ENCODE data around the gene CHST8.

CHST8 gene

DNA sequence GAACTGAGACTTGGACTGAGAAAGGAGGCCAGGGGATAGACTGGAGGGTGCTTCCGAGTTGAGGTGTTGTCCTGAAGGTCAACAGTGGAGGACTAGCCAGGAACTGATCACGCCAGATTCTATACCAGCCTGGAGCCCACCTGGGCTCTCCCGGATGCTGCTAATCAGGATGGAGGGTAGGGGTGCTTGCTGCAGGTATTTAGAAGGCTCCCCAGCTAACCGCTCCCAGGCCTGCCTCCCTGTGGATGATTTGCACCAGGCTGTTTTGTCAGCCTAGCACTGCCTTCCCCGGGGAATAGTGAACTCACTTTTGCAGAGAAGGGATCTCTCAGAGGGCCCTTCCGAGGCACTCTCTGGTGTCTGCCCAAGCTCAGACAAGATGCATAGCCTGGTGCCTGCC, 114.4 kb downstream of the CHST8 start:
- Histone ChIP-seq H3K27ac (ENCODE audit: low read depth, low read length) (no peak overlapping the region), H3K9ac (ENCODE audit: low read length) (no peak overlapping the region), H3K4me3 (ENCODE audit: low read depth in 1 of 2, low read length in 2 of 2) (no peak overlapping the region), H3K27me3 (ENCODE audit: control insufficient read depth in 1 of 2, insufficient read depth in 2 of 2, low read length in 2 of 2) (no peaks in the 10 kb centered on the region), H3K9me3 (ENCODE audit: low read length) (no peaks in the 10 kb centered on the region), H3K4me1 (ENCODE audit: insufficient read depth, low read length) (no peaks in the 10 kb centered on the region), H3K36me3 (ENCODE audit: insufficient read depth, low read length) (no peaks in the 10 kb centered on the region)

DNA sequence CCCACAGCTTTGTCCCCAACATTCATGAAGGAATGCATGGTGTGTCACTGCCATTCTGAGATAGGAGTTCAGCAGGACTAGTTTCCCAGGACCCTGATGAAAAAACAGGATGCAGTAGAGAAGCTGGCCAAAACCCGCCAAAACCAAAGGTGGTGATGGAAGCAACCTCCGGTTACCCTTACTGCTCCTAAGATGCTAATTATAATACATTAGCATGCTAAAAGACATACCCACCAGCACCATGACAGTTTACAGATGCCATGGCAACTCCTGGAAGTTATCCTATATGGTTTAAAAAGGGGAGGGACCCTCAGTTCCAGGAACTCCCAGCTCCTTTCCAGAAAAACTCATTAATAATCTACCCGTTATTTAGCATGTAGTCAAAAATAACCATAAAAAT, 115.0 kb downstream of the CHST8 start:
- Histone ChIP-seq H3K27me3 (ENCODE audit: control insufficient read depth in 1 of 2, insufficient read depth in 2 of 2, low read length in 2 of 2) (no peaks in the 10 kb centered on the region), H3K27ac (ENCODE audit: low read depth, low read length) (no peak overlapping the region), H3K36me3 (ENCODE audit: insufficient read depth, low read length) (no peaks in the 10 kb centered on the region), H3K9ac (ENCODE audit: low read length) (no peak overlapping the region), H3K9me3 (ENCODE audit: low read length) (no peaks in the 10 kb centered on the region), H3K4me1 (ENCODE audit: insufficient read depth, low read length) (no peaks in the 10 kb centered on the region), H3K4me3 (ENCODE audit: low read depth in 1 of 2, low read length in 2 of 2) (no peak overlapping the region)

DNA sequence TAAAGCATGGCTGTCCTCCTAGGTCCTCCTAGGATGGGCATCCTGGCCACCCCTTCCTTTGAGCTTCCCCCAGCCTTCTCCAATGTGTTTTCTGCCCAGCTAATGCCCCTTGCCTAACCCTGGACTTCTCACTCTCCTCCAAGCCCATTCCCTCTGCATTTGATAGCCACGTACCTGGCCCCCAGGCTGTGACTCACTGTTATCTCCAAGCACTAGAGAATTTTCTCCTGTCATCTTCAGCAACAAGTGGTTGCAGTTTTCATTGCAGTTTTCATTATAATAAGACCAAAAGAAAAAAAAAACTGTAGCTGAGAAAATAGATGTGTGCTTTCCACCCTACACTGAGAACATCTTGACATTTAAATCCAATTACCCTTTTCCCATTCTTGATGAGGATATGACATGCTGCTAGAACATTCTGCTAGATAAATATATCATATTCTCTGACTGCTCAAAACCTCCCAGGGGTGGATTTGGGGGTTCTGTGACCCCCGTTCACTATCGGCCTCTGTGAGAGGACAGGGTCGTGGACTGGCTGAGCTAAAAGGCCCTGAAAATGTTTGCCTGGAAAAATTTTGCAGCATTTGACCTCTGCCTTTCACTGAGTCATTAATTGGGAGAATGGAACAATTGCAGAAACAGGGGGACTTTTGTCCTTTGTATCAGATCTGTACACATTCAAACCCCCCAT, 116.1 kb downstream of the CHST8 start:
- Histone ChIP-seq H3K4me1 (ENCODE audit: insufficient read depth, low read length) (no peaks in the 10 kb centered on the region), H3K27me3 (ENCODE audit: control insufficient read depth in 1 of 2, insufficient read depth in 2 of 2, low read length in 2 of 2) (no peaks in the 10 kb centered on the region), H3K27ac (ENCODE audit: low read depth, low read length) (no peak overlapping the region), H3K9me3 (ENCODE audit: low read length) (no peaks in the 10 kb centered on the region), H3K9ac (ENCODE audit: low read length) (no peak overlapping the region), H3K36me3 (ENCODE audit: insufficient read depth, low read length) (no peaks in the 10 kb centered on the region), H3K4me3 (ENCODE audit: low read depth in 1 of 2, low read length in 2 of 2) (no peak overlapping the region)

DNA sequence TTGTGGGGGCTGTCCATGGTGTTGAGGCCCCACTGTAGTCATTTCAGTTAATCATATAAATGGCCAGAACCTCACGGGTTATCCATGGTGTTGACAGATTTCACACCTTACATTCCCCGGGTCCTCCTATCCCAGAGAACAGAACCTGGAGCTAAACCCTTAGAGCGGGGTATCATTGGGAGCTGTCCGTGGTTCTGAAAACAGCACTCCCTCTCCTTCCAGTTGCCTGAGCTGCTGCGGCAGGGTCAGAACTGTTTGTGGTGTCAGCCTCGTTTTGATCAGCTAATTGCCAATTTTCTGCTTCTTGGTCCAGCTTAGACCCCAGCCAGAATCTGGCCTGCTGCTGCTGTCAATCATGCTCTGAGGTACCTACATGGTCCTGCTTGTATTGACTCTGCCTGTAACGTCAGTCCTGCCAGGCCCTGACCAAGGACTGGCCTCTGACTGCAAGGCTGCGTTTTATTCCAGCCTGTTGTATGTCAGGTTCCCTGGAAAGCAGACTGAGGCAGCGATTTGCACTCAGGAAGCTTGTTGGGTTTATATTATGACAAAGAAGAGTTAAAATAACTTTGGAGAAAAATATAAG, 119.2 kb downstream of the CHST8 start:
- no peak overlapping the region for H3K9ac ChIP-seq (ENCODE audit: low read length)
- no peaks in the 10 kb centered on the region for H3K36me3 ChIP-seq (ENCODE audit: insufficient read depth, low read length)
- no peak overlapping the region for H3K27ac ChIP-seq (ENCODE audit: low read depth, low read length)
- no peaks in the 10 kb centered on the region for H3K4me1 ChIP-seq (ENCODE audit: insufficient read depth, low read length)
- H3K9me3 ChIP-seq (ENCODE audit: low read length), result no peaks in the 10 kb centered on the region
- no peak overlapping the region for H3K4me3 ChIP-seq (ENCODE audit: low read depth in 1 of 2, low read length in 2 of 2)
- H3K27me3 ChIP-seq (ENCODE audit: control insufficient read depth in 1 of 2, insufficient read depth in 2 of 2, low read length in 2 of 2), result no peaks in the 10 kb centered on the region

DNA sequence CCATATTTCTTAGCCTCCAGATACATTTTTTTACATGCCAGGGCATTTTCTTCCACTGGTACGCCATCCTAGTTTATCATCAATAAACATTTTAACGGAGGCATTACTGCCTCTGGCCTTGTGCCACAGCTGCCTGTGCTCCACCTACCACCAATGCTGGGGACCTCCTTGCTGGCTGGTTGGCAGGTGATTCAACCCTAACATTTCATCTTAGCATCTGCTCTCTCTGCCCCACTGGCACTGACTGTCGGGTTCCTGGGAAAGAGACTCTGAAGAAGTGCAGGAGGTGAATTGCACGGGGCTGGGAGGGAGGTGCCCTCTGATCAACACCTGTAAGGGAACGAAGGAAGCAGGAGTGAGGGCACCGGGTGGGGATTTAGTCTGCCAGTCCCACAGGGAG, 123.5 kb downstream of the CHST8 start:
- H3K4me3 ChIP-seq (ENCODE audit: low read depth in 1 of 2, low read length in 2 of 2), result no peak overlapping the region
- H3K4me1 ChIP-seq (ENCODE audit: insufficient read depth, low read length), result no peaks in the 10 kb centered on the region
- H3K27me3 ChIP-seq (ENCODE audit: control insufficient read depth in 1 of 2, insufficient read depth in 2 of 2, low read length in 2 of 2), result peaks cover 0 to 7% of the 10 kb centered on the region in 2 donors

DNA sequence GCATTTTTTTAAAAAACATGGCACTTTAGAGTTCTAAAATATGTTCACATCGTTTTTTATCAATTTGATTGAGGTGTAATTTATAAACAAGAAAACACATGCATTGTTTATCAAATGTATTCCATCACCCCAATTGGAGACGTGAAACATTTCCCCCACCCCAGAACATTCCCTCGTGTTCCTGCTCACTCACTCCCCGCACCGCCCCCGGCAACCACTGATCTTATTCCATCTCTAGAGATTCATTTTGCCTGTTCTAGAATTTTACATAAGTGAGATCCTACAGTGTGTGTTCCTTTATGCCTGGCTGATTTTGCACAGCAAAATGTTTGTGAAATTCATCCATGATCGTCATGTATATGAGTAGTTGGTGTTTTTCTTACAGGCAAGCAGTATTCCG, 124.4 kb downstream of the CHST8 start:
- Histone ChIP-seq H3K4me3 (ENCODE audit: low read depth in 1 of 2, low read length in 2 of 2) (no peak overlapping the region), H3K27me3 (ENCODE audit: control insufficient read depth in 1 of 2, insufficient read depth in 2 of 2, low read length in 2 of 2) (peaks cover 0 to 7% of the 10 kb centered on the region in 2 donors), H3K9ac (ENCODE audit: low read length) (no peak overlapping the region), H3K36me3 (ENCODE audit: insufficient read depth, low read length) (no peaks in the 10 kb centered on the region), H3K9me3 (ENCODE audit: low read length) (no peaks in the 10 kb centered on the region), H3K27ac (ENCODE audit: low read depth, low read length) (no peak overlapping the region), H3K4me1 (ENCODE audit: insufficient read depth, low read length) (no peaks in the 10 kb centered on the region)

More for the DNA sequence above, 123.5 kb downstream of the CHST8 start:
- no peak overlapping the region for H3K9ac ChIP-seq (ENCODE audit: low read length)
- no peak overlapping the region for H3K27ac ChIP-seq (ENCODE audit: low read depth, low read length)
- H3K36me3 ChIP-seq (ENCODE audit: insufficient read depth, low read length), result no peaks in the 10 kb centered on the region
- no peaks in the 10 kb centered on the region for H3K9me3 ChIP-seq (ENCODE audit: low read length)

DNA sequence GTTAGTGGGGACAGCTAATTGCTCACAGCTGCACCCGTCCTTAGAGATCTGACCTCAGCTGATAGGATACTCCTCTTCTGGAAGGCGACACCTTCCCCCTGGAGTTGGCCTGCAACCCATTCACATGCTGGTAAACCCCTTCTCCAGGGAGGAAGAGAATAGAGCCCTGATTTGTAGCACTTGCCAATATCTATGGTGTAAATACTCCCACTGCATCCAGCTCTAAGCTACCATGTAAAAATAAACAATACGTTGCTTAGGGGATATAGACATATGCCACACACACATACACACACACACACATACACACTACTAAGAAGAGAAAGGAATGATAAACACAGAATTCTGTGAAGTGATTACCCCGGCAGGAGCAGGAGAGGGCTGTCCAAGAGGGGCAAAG, 125.5 kb downstream of the CHST8 start:
- Histone ChIP-seq H3K27me3 (ENCODE audit: control insufficient read depth in 1 of 2, insufficient read depth in 2 of 2, low read length in 2 of 2) (peaks cover 0 to 7% of the 10 kb centered on the region in 2 donors), H3K9me3 (ENCODE audit: low read length) (no peaks in the 10 kb centered on the region), H3K4me3 (ENCODE audit: low read depth in 1 of 2, low read length in 2 of 2) (no peak overlapping the region), H3K36me3 (ENCODE audit: insufficient read depth, low read length) (no peaks in the 10 kb centered on the region), H3K9ac (ENCODE audit: low read length) (no peak overlapping the region), H3K4me1 (ENCODE audit: insufficient read depth, low read length) (no peaks in the 10 kb centered on the region), H3K27ac (ENCODE audit: low read depth, low read length) (no peak overlapping the region)

DNA sequence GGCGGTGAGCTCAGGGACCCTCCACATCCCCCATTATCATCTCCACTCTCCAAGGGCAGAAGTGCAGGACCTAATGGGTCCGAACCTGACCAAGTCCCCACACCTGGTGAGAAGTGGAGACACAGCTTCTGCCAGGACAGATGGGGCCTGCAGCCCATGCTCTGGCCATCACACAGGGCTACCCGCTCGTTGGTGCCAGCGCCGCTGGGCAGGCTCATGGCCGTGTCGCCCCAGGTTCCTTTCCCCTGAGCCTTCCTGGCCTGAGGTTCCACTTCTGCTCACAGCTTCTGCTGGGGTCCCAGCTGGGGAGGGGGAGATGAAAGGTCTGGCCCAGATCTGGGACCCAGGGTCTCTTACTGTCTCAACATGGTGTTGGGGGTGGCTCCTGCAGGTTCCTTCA, 126.5 kb downstream of the CHST8 start:
- H3K27me3 ChIP-seq (ENCODE audit: control insufficient read depth in 1 of 2, insufficient read depth in 2 of 2, low read length in 2 of 2), result peaks cover 0 to 7% of the 10 kb centered on the region in 2 donors
- no peak overlapping the region for H3K4me3 ChIP-seq (ENCODE audit: low read depth in 1 of 2, low read length in 2 of 2)
- no peaks in the 10 kb centered on the region for H3K36me3 ChIP-seq (ENCODE audit: insufficient read depth, low read length)
- H3K27ac ChIP-seq (ENCODE audit: low read depth, low read length), result no peak overlapping the region
- H3K4me1 ChIP-seq (ENCODE audit: insufficient read depth, low read length), result no peaks in the 10 kb centered on the region
- H3K9ac ChIP-seq (ENCODE audit: low read length), result no peak overlapping the region
- no peaks in the 10 kb centered on the region for H3K9me3 ChIP-seq (ENCODE audit: low read length)

DNA sequence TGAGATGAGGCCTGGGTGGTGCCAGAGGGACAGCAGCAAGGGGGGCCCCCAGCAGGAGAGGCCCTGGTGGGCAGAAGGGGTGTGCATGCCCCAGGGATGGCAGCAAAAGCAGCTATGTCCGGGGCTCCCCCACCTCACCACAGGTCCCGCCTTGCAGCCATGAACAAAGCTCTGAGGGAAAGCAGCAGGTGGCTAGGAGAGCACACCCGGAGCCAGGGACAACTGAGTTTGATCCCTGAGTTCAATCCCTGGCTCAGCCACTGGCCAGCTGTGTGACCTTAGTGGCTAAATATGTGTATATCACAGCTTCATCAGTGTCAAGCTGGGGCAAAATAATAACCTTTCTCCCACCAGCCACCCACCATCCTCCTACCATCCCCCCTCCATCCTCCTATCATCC, 127.3 kb downstream of the CHST8 start:
- Histone ChIP-seq H3K9ac (ENCODE audit: low read length) (no peak overlapping the region), H3K9me3 (ENCODE audit: low read length) (no peaks in the 10 kb centered on the region), H3K27ac (ENCODE audit: low read depth, low read length) (no peak overlapping the region), H3K4me3 (ENCODE audit: low read depth in 1 of 2, low read length in 2 of 2) (no peak overlapping the region), H3K27me3 (ENCODE audit: control insufficient read depth in 1 of 2, insufficient read depth in 2 of 2, low read length in 2 of 2) (peaks cover 0 to 7% of the 10 kb centered on the region in 2 donors), H3K4me1 (ENCODE audit: insufficient read depth, low read length) (no peaks in the 10 kb centered on the region), H3K36me3 (ENCODE audit: insufficient read depth, low read length) (no peaks in the 10 kb centered on the region)

DNA sequence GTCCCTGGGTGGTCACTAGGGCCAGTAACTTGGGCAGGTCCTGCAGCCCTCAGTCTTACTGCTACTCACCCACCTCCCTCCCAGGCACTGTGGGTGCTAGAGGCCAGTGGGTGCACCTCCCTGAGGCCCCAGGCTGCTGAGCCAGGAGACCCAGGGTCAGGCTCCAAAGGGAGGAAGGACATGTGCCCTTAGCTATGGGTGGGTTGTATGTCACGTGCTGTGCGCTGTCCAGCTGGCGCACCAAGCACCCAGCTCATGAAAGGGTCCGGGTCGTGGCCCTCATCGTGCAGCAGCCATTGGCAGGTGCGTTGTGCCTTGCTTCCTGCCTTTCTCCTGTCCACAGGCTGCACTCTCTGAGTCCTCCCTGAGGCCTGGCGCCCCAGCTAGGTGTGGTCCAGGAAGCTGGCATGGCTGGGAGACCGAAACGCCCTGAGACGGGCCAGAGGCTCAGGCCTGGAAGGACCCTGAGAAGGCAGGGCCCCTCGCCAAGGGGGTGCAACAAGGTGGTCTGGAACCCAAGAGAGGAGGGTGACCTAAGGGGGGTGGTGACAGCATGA, 127.9 kb downstream of the CHST8 start:
- Histone ChIP-seq H3K27ac (ENCODE audit: low read depth, low read length) (no peak overlapping the region), H3K4me1 (ENCODE audit: insufficient read depth, low read length) (no peaks in the 10 kb centered on the region), H3K9me3 (ENCODE audit: low read length) (no peaks in the 10 kb centered on the region), H3K36me3 (ENCODE audit: insufficient read depth, low read length) (no peaks in the 10 kb centered on the region), H3K4me3 (ENCODE audit: low read depth in 1 of 2, low read length in 2 of 2) (no peak overlapping the region), H3K9ac (ENCODE audit: low read length) (no peak overlapping the region), H3K27me3 (ENCODE audit: control insufficient read depth in 1 of 2, insufficient read depth in 2 of 2, low read length in 2 of 2) (peaks cover 0 to 7% of the 10 kb centered on the region in 2 donors)

DNA sequence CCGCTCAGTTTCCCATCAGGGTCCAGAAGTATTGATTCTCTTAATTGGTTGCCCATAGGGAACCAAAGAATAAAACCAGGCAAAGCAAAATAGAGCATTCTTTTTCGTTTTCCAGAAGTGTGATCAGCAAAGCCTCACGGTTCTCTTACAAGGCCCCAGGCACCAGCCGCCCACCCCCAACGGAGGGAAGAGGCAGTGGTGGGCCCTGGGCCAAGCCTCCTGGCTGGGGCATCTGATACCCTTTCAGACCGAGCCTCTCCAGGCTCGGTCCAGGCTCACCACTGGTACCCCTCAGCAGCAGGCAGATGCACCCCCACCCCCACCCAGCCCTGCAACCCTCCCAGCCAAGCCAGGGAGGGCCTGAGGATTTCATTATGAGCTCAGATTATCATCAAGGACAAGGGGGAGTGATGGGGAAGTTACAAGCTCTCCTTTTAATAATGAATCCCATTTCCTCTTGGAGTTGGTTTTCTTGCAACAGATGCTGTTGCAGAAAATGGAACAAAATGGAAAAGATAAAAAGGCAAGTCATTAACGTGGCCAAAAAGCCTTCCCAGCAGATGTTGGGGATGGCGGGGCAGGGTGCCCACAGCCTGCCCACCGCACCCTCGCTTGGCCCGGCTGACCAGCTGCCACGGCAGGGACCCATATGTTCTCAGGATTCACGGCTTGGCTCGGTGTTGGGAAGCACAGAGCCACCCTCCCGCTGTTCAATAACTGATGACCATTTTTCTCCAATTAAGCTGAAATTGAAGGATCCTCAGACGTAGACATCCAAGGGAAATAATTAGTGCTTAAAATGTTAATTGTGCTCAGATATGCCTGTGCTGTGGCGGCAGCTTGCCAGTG, 129.1 kb downstream of the CHST8 start:
- H3K9ac ChIP-seq (ENCODE audit: low read length), result no peak overlapping the region
- no peak overlapping the region for H3K4me3 ChIP-seq (ENCODE audit: low read depth in 1 of 2, low read length in 2 of 2)
- no peaks in the 10 kb centered on the region for H3K36me3 ChIP-seq (ENCODE audit: insufficient read depth, low read length)
- H3K27ac ChIP-seq (ENCODE audit: low read depth, low read length), result no peak overlapping the region
- H3K9me3 ChIP-seq (ENCODE audit: low read length), result no peaks in the 10 kb centered on the region
- H3K4me1 ChIP-seq (ENCODE audit: insufficient read depth, low read length), result no peaks in the 10 kb centered on the region
- H3K27me3 ChIP-seq (ENCODE audit: control insufficient read depth in 1 of 2, insufficient read depth in 2 of 2, low read length in 2 of 2), result peaks cover 0 to 10% of the 10 kb centered on the region in 2 donors
